PC-3 (cell line): ENCODE measurements around the gene GNAT2. TPM values are rescaled to one million over a fixed set of nuclear protein-coding genes. Genes with fewer than 3 reads are reported as not detected.

Experiments
- ATAC-seq: fragments of 200-7000 bp; cut with Tn5 transposase; 2 replicates; pipeline ENCODE4 v1.9.1; 2020; ENCODE audit warnings: mild to moderate bottlenecking, moderate library complexity
- BruUV-seq: library from RNA; stranded (reverse); fragments of 400-500 nt; replicated peaks from 2 replicates; lab custom pipeline; 2021; lab: Mats Ljungman, UMichigan
- CTCF ChIA-PET: fragments of 300-600 bp; sonication (Branson Sonifier 250); formaldehyde crosslinking; loops from one replicate; lab custom pipeline; 2022; ENCODE audit warnings: antibody characterized with exemption; lab: Charles Lee
- POLR2A ChIA-PET: fragments of 300-600 bp; sonication (Branson Sonifier 250); formaldehyde crosslinking; loops from one replicate; lab custom pipeline; 2022; ENCODE audit warnings: antibody characterized with exemption; ENCODE audit not compliant: unreplicated experiment; lab: Charles Lee
- DNase-seq: peaks from one replicate; pipeline ENCODE4 v3.0.0-alpha.2; 2015
- H2AFZ ChIP-seq: fragments of 300-600 bp; sonication (generic); 2 replicates; pipeline ENCODE4 v1.6.0; 2016; ENCODE audit warnings: antibody characterized with exemption, low read length
- H3F3A ChIP-seq: fragments of 300-600 bp; sonication (generic); one replicate; pipeline ENCODE4 v1.6.0; 2017; ENCODE audit warnings: antibody characterized with exemption, low read length, control low read depth, mild to moderate bottlenecking; ENCODE audit not compliant: unreplicated experiment
- H3K27ac ChIP-seq: fragments of 300-600 bp; sonication (generic); 2 replicates; pipeline ENCODE4 v1.5.1; 2016; ENCODE audit warnings: mild to moderate bottlenecking, low read length
- H3K27me3 ChIP-seq: fragments of 300-600 bp; sonication (generic); 2 replicates; pipeline ENCODE4 v1.6.1; 2016; ENCODE audit warnings: low read length, mixed read lengths
- H3K36me3 ChIP-seq: fragments of 300-600 bp; sonication (generic); 2 replicates; pipeline ENCODE4 v1.6.1; 2016; ENCODE audit warnings: low read depth, mixed run types, low read length, mixed read lengths
- H3K4me1 ChIP-seq: fragments of 300-600 bp; sonication (generic); 2 replicates; pipeline ENCODE4 v1.5.1; 2016; ENCODE audit warnings: low read length; ENCODE audit not compliant: insufficient read depth
- H3K4me2 ChIP-seq: fragments of 300-600 bp; sonication (generic); 2 replicates; pipeline ENCODE4 v1.6.0; 2016; ENCODE audit warnings: low read length
- H3K4me3 ChIP-seq: fragments of 300-600 bp; sonication (generic); 2 replicates; pipeline ENCODE4 v1.5.1; 2016; ENCODE audit warnings: mild to moderate bottlenecking, low read length, mixed read lengths
- H3K79me2 ChIP-seq: fragments of 300-600 bp; sonication (generic); 2 replicates; pipeline ENCODE4 v1.6.1; 2017; ENCODE audit warnings: low read length, mixed read lengths
- H3K9ac ChIP-seq: fragments of 300-600 bp; sonication (generic); 2 replicates; pipeline ENCODE4 v1.6.0; 2016; ENCODE audit warnings: mild to moderate bottlenecking, low read length
- H3K9me2 ChIP-seq: fragments of 300-600 bp; sonication (generic); replicated peaks from 2 replicates; pipeline ENCODE4 v1.6.1; 2016; ENCODE audit warnings: mixed run types, low read length, mixed read lengths
- H3K9me3 ChIP-seq: fragments of 300-600 bp; sonication (generic); 2 replicates; pipeline ENCODE4 v1.6.1; 2016; ENCODE audit warnings: low read length, mixed read lengths
- H4K20me1 ChIP-seq: fragments of 300-600 bp; sonication (generic); 2 replicates; pipeline ENCODE4 v1.6.1; 2016; ENCODE audit warnings: low read length, mixed read lengths
- CTCF ChIP-seq: fragments of 300-600 bp; sonication (generic); conservative IDR thresholded peaks from 2 replicates; pipeline ENCODE4 v1.5.1; 2017; ENCODE audit warnings: antibody characterized with exemption, low read depth, mild to moderate bottlenecking, low read length
- EZH2 ChIP-seq: fragments of 300-600 bp; sonication (generic); IDR thresholded peaks from one replicate; pipeline ENCODE4 v1.6.1; 2017; ENCODE audit warnings: antibody characterized with exemption, mild to moderate bottlenecking, low read length; ENCODE audit not compliant: unreplicated experiment
- EZH2phosphoT487 ChIP-seq: fragments of 300-600 bp; sonication (generic); IDR thresholded peaks from 2 replicates; pipeline ENCODE4 v1.6.1; 2018; ENCODE audit warnings: mild to moderate bottlenecking, antibody characterized with exemption, low read length, borderline replicate concordance
- intact Hi-C: fragments of 100-400 bp; cut with micrococcal nuclease; formaldehyde crosslinking; loops from 2 replicates; pipeline ENCODE4 v1.9.0; 2023
- total RNA-seq: library from RNA; depleted of rRNA; stranded (reverse); fragments of >200 nt; gene quantifications from 2 replicates; pipeline ENCODE4 v1.2.3, GENCODE V29; 2014

GNAT2 gene
- total RNA-seq, 1 experiment from 2014 or later = 0.69 TPM

- ChIA-PET CTCF (no interaction called here), POLR2A (no interaction called here)
- Histone ChIP-seq H3K79me2 (no peaks in the 10 kb centered on the region), H3K9me3 (no peaks in the 10 kb centered on the region), H4K20me1 (no peaks in the 10 kb centered on the region), H3K27me3 (no peaks in the 10 kb centered on the region), H3K9ac (no peak overlapping the region), H3K9me2 (no peaks in the 10 kb centered on the region), H3K4me2 (no peak overlapping the region), H3K27ac (no peak overlapping the region), H3F3A (no peaks in the 10 kb centered on the region), H3K36me3 (no peaks in the 10 kb centered on the region), H3K4me1 (peaks cover 38% of the 10 kb centered on the region), H2AFZ (no peak overlapping the region), H3K4me3 (no peak overlapping the region)
- ATAC-seq = no peak
- intact Hi-C loops = no loop called here
- no TSS peak for BruUV-seq
- DNase-seq = no peak
- TF ChIP-seq EZH2phosphoT487 = no peak
- no peak for TF ChIP-seq EZH2
- TF ChIP-seq CTCF = no peak
Observed at GRCh38 chr1:109654519-109654918, 35.1 kb upstream of the GNAT2 start.

GRCh38 chr1:109653306-109653705, 33.9 kb upstream of the GNAT2 start:
- Histone ChIP-seq H3K4me2 (peak overlapping the region; percentile 37; the same call in 1 of the 2 replicates), H3K9me2 (no peaks in the 10 kb centered on the region), H3K36me3 (no peaks in the 10 kb centered on the region), H3K9me3 (no peaks in the 10 kb centered on the region), H3K79me2 (no peaks in the 10 kb centered on the region), H2AFZ (no peak overlapping the region), H3K9ac (no peak overlapping the region), H3K4me3 (no peak overlapping the region), H3F3A (no peaks in the 10 kb centered on the region), H4K20me1 (no peaks in the 10 kb centered on the region), H3K4me1 (peaks cover 41% of the 10 kb centered on the region), H3K27me3 (no peaks in the 10 kb centered on the region), H3K27ac (no peak overlapping the region)
- ATAC-seq = no peak; the same call in 1 of the 2 replicates
- intact Hi-C loops = no loop called here
- DNase-seq = peak; percentile 54
- no TSS peak for BruUV-seq
- TF ChIP-seq EZH2 (no peak), EZH2phosphoT487 (no peak), CTCF (no peak)
- ChIA-PET CTCF (interaction anchor here (0.6 to 4.6 kb wide), 2 partner anchors 13 to 107 kb away, joined by 3 to 31 read pairs; no protein-coding TSS in a partner anchor), POLR2A (interaction anchor here (0.6 kb wide), 1 partner anchor 86 kb away, joined by 3 read pairs; no protein-coding TSS in a partner anchor)

GRCh38 chr1:109652402-109652801, 33.0 kb upstream of the GNAT2 start:
- no peak overlapping the region for H2AFZ ChIP-seq
- TF ChIP-seq EZH2phosphoT487 = no peak
- TF ChIP-seq EZH2 = no peak
- TF ChIP-seq CTCF = no peak
- H3F3A ChIP-seq = no peaks in the 10 kb centered on the region
- DNase-seq (peak; percentile 41), ATAC-seq (no peak)
- ChIA-PET POLR2A (no interaction called here), CTCF (interaction anchor here (0.7 to 4.6 kb wide), 2 partner anchors 12 to 296 kb away, joined by 3 to 31 read pairs; no protein-coding TSS in a partner anchor)
- no TSS peak for BruUV-seq
- H3K9me2 ChIP-seq = no peaks in the 10 kb centered on the region
- H4K20me1 ChIP-seq = no peaks in the 10 kb centered on the region
- intact Hi-C loops = no loop called here
- H3K36me3 ChIP-seq = no peaks in the 10 kb centered on the region
- peaks cover 41% of the 10 kb centered on the region for H3K4me1 ChIP-seq
- H3K4me3 ChIP-seq = no peak overlapping the region
- H3K4me2 ChIP-seq = no peak overlapping the region
- H3K79me2 ChIP-seq = no peaks in the 10 kb centered on the region
- no peak overlapping the region for H3K9ac ChIP-seq
- H3K27ac ChIP-seq = no peak overlapping the region
- no peaks in the 10 kb centered on the region for H3K27me3 ChIP-seq
- no peaks in the 10 kb centered on the region for H3K9me3 ChIP-seq
